ENCODE results near the gene CBFB.

The CBFB gene

GRCh38 chr16:67027046-67027445 is 1.9 kb upstream of the CBFB start:
- Histone ChIP-seq H3K4me2 (no peak overlapping the region), H3K4me1 (ENCODE audit: low read depth, poor library complexity, severe bottlenecking) (peaks cover 35% of the 10 kb centered on the region), H3K27me3 (ENCODE audit: insufficient read depth, low read depth) (no peaks in the 10 kb centered on the region), H3K27ac (no peak overlapping the region), H3K36me3 (ENCODE audit: insufficient read depth) (0 out of 2 replicates have a peak, but pooled peaks cover 7% of the 10 kb centered on the region), H3K79me2 (ENCODE audit: insufficient read depth, low read depth) (peaks cover 28% of the 10 kb centered on the region), H3K4me3 (IDR thresholded peaks at IDR 0.05; ENCODE audit: insufficient read depth, low read depth, low read length) (no peak overlapping the region), H2AFZ (ENCODE audit: low read depth) (no peak overlapping the region), H3K9ac (no peak overlapping the region), H4K20me1 (ENCODE audit: insufficient read depth) (0 out of 2 replicates have a peak, but pooled peaks cover 4% of the 10 kb centered on the region)
- TF ChIP-seq CTCF (conservative IDR thresholded peaks at IDR 0.05; ENCODE audit: low read depth, low read length) = no peak

- Histone ChIP-seq H4K20me1 (ENCODE audit: insufficient read depth) (0 out of 2 replicates have a peak, but pooled peaks cover 8% of the 10 kb centered on the region), H3K79me2 (ENCODE audit: insufficient read depth, low read depth) (peaks cover 40% of the 10 kb centered on the region), H3K36me3 (ENCODE audit: insufficient read depth) (0 out of 2 replicates have a peak, but pooled peaks cover 7% of the 10 kb centered on the region), H3K27me3 (ENCODE audit: insufficient read depth, low read depth) (no peaks in the 10 kb centered on the region), H3K27ac (peak overlapping the region; percentile 80), H3K4me2 (peak overlapping the region; percentile 92), H2AFZ (ENCODE audit: low read depth) (peak overlapping the region; percentile 60), H3K9ac (peak overlapping the region; percentile 85), H3K4me3 (IDR thresholded peaks at IDR 0.05; ENCODE audit: insufficient read depth, low read depth, low read length) (no peak overlapping the region), H3K4me1 (ENCODE audit: low read depth, poor library complexity, severe bottlenecking) (peaks cover 35% of the 10 kb centered on the region)
- no peak for TF ChIP-seq CTCF (conservative IDR thresholded peaks at IDR 0.05; ENCODE audit: low read depth, low read length)
Measured at GRCh38 chr16:67028167-67028695, 718 bp upstream of the CBFB start.

- H3K4me1 ChIP-seq (ENCODE audit: low read depth, poor library complexity, severe bottlenecking) = peaks cover 40% of the 10 kb centered on the region
- peaks cover 52% of the 10 kb centered on the region for H3K79me2 ChIP-seq (ENCODE audit: insufficient read depth, low read depth)
- H2AFZ ChIP-seq (ENCODE audit: low read depth) = peak overlapping the region; percentile 72
- 0 out of 2 replicates have a peak, but pooled peaks cover 8% of the 10 kb centered on the region for H4K20me1 ChIP-seq (ENCODE audit: insufficient read depth)
- H3K27me3 ChIP-seq (ENCODE audit: insufficient read depth, low read depth) = no peaks in the 10 kb centered on the region
- H3K4me3 ChIP-seq (IDR thresholded peaks at IDR 0.05; ENCODE audit: insufficient read depth, low read depth, low read length) = peak overlapping the region; percentile 4
- H3K9ac ChIP-seq = peak overlapping the region; percentile 88
- peak overlapping the region; percentile 65 for H3K4me2 ChIP-seq
- 0 out of 2 replicates have a peak, but pooled peaks cover 11% of the 10 kb centered on the region for H3K36me3 ChIP-seq (ENCODE audit: insufficient read depth)
- no peak for TF ChIP-seq CTCF (conservative IDR thresholded peaks at IDR 0.05; ENCODE audit: low read depth, low read length)
- peak overlapping the region; percentile 84 for H3K27ac ChIP-seq
Measured at GRCh38 chr16:67029254-67030096, 526 bp downstream of the CBFB start.

- Histone ChIP-seq H3K4me3 (IDR thresholded peaks at IDR 0.05; ENCODE audit: insufficient read depth, low read depth, low read length) (peak overlapping the region; percentile 4), H3K79me2 (ENCODE audit: insufficient read depth, low read depth) (peaks cover 62% of the 10 kb centered on the region), H3K4me1 (ENCODE audit: low read depth, poor library complexity, severe bottlenecking) (peaks cover 39% of the 10 kb centered on the region), H3K4me2 (peak overlapping the region; percentile 65), H3K27ac (peak overlapping the region; percentile 84), H4K20me1 (ENCODE audit: insufficient read depth) (0 out of 2 replicates have a peak, but pooled peaks cover 8% of the 10 kb centered on the region), H2AFZ (ENCODE audit: low read depth) (no peak overlapping the region), H3K36me3 (ENCODE audit: insufficient read depth) (0 out of 2 replicates have a peak, but pooled peaks cover 11% of the 10 kb centered on the region), H3K27me3 (ENCODE audit: insufficient read depth, low read depth) (no peaks in the 10 kb centered on the region), H3K9ac (peak overlapping the region; percentile 88)
- TF ChIP-seq CTCF (conservative IDR thresholded peaks at IDR 0.05; ENCODE audit: low read depth, low read length) = no peak
Measured at GRCh38 chr16:67030221-67030962, 1.4 kb downstream of the CBFB start.
